T-helper 17 cell (primary cell): ENCODE data around the gene PCBP3. TPM values are rescaled to one million over a fixed set of nuclear protein-coding genes. Genes with fewer than 3 reads are reported as not detected.
"Not testable (repeated sequence)": the region's sequence is repeated elsewhere in the genome, so short reads cannot be mapped to it uniquely, and the experiment has no call there.

Experiments
- ATAC-seq: fragments of 150-1000 bp; cut with Tn5 transposase; 2 replicates; pipeline ENCODE4 v1.10.0; 2021; ENCODE audit warnings: mild to moderate bottlenecking, moderate library complexity
- DNase-seq, 3 donors: peaks; one replicate each; pipeline versions ENCODE4 v3.0.0 to v3.0.0-alpha.2; 2020 to 2021
- H3K9me3 ChIP-seq: one replicate; pipeline ENCODE4 v1.7.0; 2013; ENCODE audit warnings: low read length, mild to moderate bottlenecking; ENCODE audit not compliant: control insufficient read depth, poor library complexity, severe bottlenecking
- H3K27ac Mint-ChIP-seq: one replicate; pipeline ENCODE4 v1.8.0; 2022; ENCODE audit warnings: mild to moderate bottlenecking, moderate library complexity, mixed read lengths
- H3K27me3 Mint-ChIP-seq: one replicate; pipeline ENCODE4 v1.8.0; 2022; ENCODE audit warnings: mixed read lengths
- H3K36me3 Mint-ChIP-seq: one replicate; pipeline ENCODE4 v1.8.0; 2022; ENCODE audit warnings: low read depth, mixed read lengths
- H3K4me1 Mint-ChIP-seq: one replicate; pipeline ENCODE4 v1.8.0; 2022; ENCODE audit warnings: mild to moderate bottlenecking, mixed read lengths
- H3K4me3 Mint-ChIP-seq: one replicate; pipeline ENCODE4 v1.8.0; 2022; ENCODE audit warnings: mild to moderate bottlenecking, moderate library complexity, mixed read lengths
- total RNA-seq, 4 donors: library from RNA in 2 of 4; stranded (reverse) in 2 of 4; gene quantifications; one replicate each; pipeline ENCODE4 v1.2.3 and lab custom pipeline; 2022 to 2026

The PCBP3 gene
- total RNA-seq, 2 donors from 2014 or later = 0.91 to 4.2 TPM

GRCh38 chr21:45849651-45850050 is 206.1 kb downstream of the PCBP3 start:
- Mint-ChIP-seq H3K27me3 (peaks cover 56% of the 10 kb centered on the region), H3K4me3 (no peak overlapping the region), H3K36me3 (peaks cover 9% of the 10 kb centered on the region), H3K4me1 (peaks cover 10% of the 10 kb centered on the region), H3K27ac (no peak overlapping the region)
- DNase-seq (no peak), ATAC-seq (no peak)
- H3K9me3 ChIP-seq = no peaks in the 10 kb centered on the region

DNA sequence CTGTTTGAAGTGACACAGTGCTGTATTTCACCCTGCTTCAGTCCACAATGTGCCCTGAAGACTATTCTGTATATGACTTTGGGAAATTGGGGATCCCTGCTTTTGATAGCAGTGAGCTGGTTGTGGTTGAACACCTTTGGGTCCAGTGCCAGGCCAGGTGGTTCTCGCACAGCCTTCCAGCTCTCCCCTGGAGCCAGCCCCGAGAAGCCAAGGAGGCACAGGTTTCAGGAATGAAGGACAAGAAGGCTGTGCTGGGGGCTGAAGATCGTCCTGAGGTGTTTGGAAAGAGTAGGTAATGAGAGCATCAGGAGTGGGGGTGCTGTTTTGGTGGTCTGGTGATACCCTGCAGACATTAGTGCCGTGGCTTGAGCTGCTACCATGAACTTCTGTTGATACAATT is 206.7 kb downstream of the PCBP3 start:
- Mint-ChIP-seq H3K4me1 (peaks cover 10% of the 10 kb centered on the region), H3K4me3 (no peak overlapping the region), H3K27ac (no peak overlapping the region), H3K27me3 (peaks cover 60% of the 10 kb centered on the region), H3K36me3 (peaks cover 9% of the 10 kb centered on the region)
- no peak for ATAC-seq
- no peak for DNase-seq
- no peaks in the 10 kb centered on the region for H3K9me3 ChIP-seq

GRCh38 chr21:45852386-45852785 is 208.9 kb downstream of the PCBP3 start:
- ATAC-seq, H3K36me3 Mint-ChIP-seq, H3K27ac Mint-ChIP-seq, DNase-seq, H3K4me1 Mint-ChIP-seq, H3K4me3 Mint-ChIP-seq, H3K9me3 ChIP-seq: not testable (repeated sequence)
- H3K27me3 Mint-ChIP-seq = peaks cover 44% of the 10 kb centered on the region

DNA sequence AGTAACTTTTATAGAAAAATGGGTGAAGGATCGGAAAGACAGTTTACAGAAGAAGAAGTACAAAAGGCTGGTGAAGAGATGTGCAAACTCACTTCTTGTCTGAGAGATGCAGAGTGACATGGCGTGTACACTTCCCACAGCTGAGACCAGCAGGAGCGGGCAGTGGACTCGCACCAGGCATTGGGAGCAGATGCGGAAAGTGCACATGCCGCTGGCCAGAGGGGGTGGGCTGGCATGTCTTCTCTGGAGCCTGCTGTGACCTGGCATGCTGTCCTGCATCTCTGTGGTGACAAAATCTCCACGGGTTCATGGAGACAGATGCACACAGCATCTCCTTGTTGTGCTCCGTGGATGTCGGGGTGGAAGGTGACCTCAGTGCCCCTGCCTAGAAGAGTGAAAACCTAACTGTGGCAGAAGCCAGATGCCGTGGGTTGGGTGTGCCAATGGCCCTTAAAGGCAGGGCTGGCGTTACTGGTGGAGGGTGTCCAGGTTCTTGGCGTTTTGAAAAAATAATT is 209.4 kb downstream of the PCBP3 start:
- H3K36me3 Mint-ChIP-seq = peaks cover 6% of the 10 kb centered on the region
- H3K4me1 Mint-ChIP-seq = peaks cover 4% of the 10 kb centered on the region
- no peaks in the 10 kb centered on the region for H3K9me3 ChIP-seq
- H3K27me3 Mint-ChIP-seq = peaks cover 38% of the 10 kb centered on the region
- no peak overlapping the region for H3K27ac Mint-ChIP-seq
- ATAC-seq (no peak), DNase-seq (no peak)
- no peak overlapping the region for H3K4me3 Mint-ChIP-seq

DNA sequence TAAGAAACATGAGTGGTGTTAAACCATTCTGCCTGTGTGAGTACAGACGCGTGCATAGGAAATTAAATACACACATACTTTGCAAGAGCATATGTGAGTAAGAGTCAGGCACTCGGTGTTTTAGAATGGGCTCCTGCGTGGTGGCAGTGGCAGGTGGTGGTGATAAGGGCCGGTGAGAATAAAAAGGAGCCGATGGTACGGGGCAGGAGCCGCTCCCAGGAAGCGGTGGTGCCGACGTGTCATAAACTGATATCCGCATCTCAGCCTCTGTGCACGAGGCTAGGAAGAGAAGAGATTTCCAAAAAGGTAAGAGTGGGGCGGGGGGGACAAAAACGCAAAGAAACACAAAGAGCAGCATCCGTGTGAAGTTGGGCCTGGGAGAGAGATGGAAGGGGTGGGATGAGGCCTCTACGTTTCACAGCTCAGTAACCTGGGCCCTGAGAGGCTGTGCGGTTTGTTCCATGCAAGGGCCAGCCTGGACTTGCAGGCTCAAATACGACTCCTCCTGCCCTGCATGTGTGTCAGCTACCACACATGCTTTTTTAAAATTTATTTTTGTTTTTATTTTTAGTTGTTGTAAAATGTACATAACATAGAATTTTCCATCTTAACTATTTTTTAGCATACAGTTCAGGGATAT is 210.3 kb downstream of the PCBP3 start:
- Mint-ChIP-seq H3K4me1 (peaks cover 2% of the 10 kb centered on the region), H3K36me3 (peaks cover 6% of the 10 kb centered on the region), H3K27ac (no peak overlapping the region), H3K4me3 (no peak overlapping the region), H3K27me3 (peaks cover 30% of the 10 kb centered on the region)
- DNase-seq (no peak), ATAC-seq (no peak)
- no peaks in the 10 kb centered on the region for H3K9me3 ChIP-seq

GRCh38 chr21:45854690-45855247 is 211.2 kb downstream of the PCBP3 start:
- peaks cover 28% of the 10 kb centered on the region for H3K27me3 Mint-ChIP-seq
- ATAC-seq = no peak
- DNase-seq = no peak

GRCh38 chr21:45855248-45855811 is 211.8 kb downstream of the PCBP3 start:
- no peaks in the 10 kb centered on the region for H3K9me3 ChIP-seq
- DNase-seq = no peak
- peaks cover 2% of the 10 kb centered on the region for H3K4me1 Mint-ChIP-seq
- no peak overlapping the region for H3K27ac Mint-ChIP-seq
- ATAC-seq = no peak
- H3K36me3 Mint-ChIP-seq = peaks cover under 1% of the 10 kb centered on the region
- H3K4me3 Mint-ChIP-seq = no peak overlapping the region
- peaks cover 23% of the 10 kb centered on the region for H3K27me3 Mint-ChIP-seq

More at GRCh38 chr21:45854690-45855247, 211.2 kb downstream of the PCBP3 start:
- H3K36me3 Mint-ChIP-seq = peaks cover 6% of the 10 kb centered on the region
- H3K4me1 Mint-ChIP-seq = peaks cover 2% of the 10 kb centered on the region
- H3K27ac Mint-ChIP-seq = no peak overlapping the region
- no peak overlapping the region for H3K4me3 Mint-ChIP-seq
- H3K9me3 ChIP-seq = no peaks in the 10 kb centered on the region

GRCh38 chr21:45856442-45856841 is 212.9 kb downstream of the PCBP3 start:
- Mint-ChIP-seq H3K27me3 (peaks cover 17% of the 10 kb centered on the region), H3K27ac (no peak overlapping the region), H3K4me1 (peaks cover 2% of the 10 kb centered on the region), H3K4me3 (no peak overlapping the region), H3K36me3 (no peaks in the 10 kb centered on the region)
- ATAC-seq (no peak), DNase-seq (no peak)
- H3K9me3 ChIP-seq = no peaks in the 10 kb centered on the region

DNA sequence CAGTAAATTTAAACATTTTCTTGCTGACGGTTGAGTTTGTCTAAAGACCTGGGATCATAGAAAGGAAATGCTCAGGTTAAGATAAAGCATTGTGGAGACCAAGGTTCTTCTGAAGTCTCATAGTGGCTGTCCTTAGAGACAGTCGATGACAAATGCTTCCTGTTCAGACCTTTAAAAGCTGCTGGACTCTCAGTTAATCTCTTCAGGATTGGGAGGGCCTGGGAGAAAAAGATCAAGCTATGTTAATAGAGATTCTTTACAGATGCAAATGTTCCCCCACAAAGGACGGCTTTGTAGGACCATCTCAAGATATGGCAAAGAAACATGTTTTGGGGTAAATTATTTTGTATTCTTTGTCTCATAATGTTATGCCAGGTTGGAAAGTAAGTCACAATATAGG is 213.4 kb downstream of the PCBP3 start:
- H3K36me3 Mint-ChIP-seq = no peaks in the 10 kb centered on the region
- H3K4me1 Mint-ChIP-seq = peaks cover 4% of the 10 kb centered on the region
- no peak overlapping the region for H3K27ac Mint-ChIP-seq
- H3K27me3 Mint-ChIP-seq = peaks cover 17% of the 10 kb centered on the region
- no peaks in the 10 kb centered on the region for H3K9me3 ChIP-seq
- DNase-seq = no peak
- no peak for ATAC-seq
- H3K4me3 Mint-ChIP-seq = no peak overlapping the region

DNA sequence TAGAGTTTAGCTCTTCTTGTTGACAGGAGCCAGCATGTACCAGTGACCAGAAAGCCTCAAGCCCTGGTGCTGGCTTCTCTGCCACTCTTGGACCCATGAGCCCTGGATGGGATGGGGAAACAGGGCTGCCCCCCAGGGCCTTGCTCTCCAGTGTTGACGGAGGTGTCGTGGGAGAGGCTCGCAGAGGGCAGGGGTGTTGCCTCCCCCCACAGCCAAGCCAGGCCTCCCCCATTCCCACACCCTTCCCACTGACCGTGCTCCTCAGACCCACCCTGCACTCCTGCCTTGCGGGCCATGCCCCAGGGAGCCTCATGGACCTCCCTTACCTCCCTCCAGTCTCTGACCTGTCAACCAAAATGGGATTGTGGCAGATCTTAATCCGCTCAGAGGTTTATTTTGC is 214.2 kb downstream of the PCBP3 start:
- Mint-ChIP-seq H3K27me3 (peaks cover 17% of the 10 kb centered on the region), H3K27ac (no peak overlapping the region), H3K4me1 (peaks cover 4% of the 10 kb centered on the region), H3K36me3 (no peaks in the 10 kb centered on the region), H3K4me3 (no peak overlapping the region)
- ATAC-seq (no peak), DNase-seq (no peak)
- no peaks in the 10 kb centered on the region for H3K9me3 ChIP-seq

DNA sequence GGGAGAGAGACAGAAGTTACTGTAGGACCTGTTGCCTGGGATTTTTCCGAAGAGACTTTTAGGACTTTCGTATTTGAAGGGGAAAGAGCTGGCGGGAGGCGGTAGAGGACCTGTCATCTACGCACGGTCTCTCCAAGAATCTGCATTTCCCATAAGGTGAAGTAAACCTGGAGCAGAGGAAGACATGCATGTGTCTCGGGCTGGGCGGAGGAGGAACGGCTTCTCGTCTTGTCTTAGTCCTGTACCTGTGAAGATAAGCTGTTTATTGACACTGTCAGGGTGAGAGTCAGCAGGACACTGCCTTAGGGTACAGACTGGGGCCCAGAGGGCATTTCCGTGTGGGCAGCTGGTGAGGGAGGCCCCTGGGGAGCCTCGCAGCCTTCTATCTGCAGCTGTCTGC is 214.7 kb downstream of the PCBP3 start:
- Mint-ChIP-seq H3K36me3 (no peaks in the 10 kb centered on the region), H3K27ac (no peak overlapping the region), H3K4me3 (no peak overlapping the region), H3K27me3 (peaks cover 13% of the 10 kb centered on the region), H3K4me1 (peaks cover 3% of the 10 kb centered on the region)
- ATAC-seq = no peak
- DNase-seq = no peak
- H3K9me3 ChIP-seq = no peaks in the 10 kb centered on the region

DNA sequence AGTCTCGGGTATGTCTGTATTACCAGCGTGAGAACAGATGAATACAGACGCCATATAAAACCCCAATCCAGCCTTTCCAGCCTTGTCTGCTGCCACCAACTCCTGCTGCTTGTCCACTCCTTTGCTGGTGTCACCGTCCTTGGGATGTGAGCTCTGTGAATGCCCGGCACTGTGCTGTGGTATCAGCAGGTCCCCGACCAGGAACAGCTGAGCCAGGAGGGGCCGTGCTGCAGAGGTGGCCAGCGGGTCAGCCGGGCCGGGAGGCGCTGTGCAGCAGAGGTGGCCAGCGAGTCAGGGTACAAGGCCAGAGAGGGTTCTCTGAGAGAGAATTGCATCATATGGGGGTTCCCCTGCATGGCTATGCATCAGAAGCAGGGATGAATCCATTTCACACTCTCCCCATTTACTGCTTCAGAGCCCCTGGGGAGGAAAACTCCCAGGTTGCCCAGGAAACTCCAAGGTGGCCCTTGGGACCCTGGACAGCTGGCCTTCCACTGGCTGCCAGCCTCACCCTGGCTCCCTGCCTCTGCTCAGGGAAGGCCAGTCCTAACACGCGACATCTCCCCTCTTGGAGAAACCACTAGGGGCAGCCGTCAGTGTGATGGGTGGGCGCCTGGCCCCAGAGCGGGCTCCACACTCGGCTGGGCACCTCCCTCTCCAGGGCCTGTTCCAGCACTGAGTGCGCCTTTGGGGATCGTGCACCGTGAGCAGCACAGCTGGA is 215.7 kb downstream of the PCBP3 start:
- DNase-seq (no peak), ATAC-seq (no peak)
- H3K27me3 Mint-ChIP-seq = peaks cover 7% of the 10 kb centered on the region
- H3K36me3 Mint-ChIP-seq = no peaks in the 10 kb centered on the region
- peaks cover 2% of the 10 kb centered on the region for H3K4me1 Mint-ChIP-seq
- no peak overlapping the region for H3K27ac Mint-ChIP-seq
- no peaks in the 10 kb centered on the region for H3K9me3 ChIP-seq
- no peak overlapping the region for H3K4me3 Mint-ChIP-seq

GRCh38 chr21:45859762-45860357 is 216.3 kb downstream of the PCBP3 start:
- H3K4me3 Mint-ChIP-seq = no peak overlapping the region
- peaks cover 2% of the 10 kb centered on the region for H3K27me3 Mint-ChIP-seq
- no peaks in the 10 kb centered on the region for H3K36me3 Mint-ChIP-seq
- H3K4me1 Mint-ChIP-seq = peaks cover 2% of the 10 kb centered on the region
- DNase-seq = no peak
- no peaks in the 10 kb centered on the region for H3K9me3 ChIP-seq
- no peak for ATAC-seq
- H3K27ac Mint-ChIP-seq = no peak overlapping the region
